Activated T-cell treated with anti-CD3 and anti-CD28 coated beads, Interleukin-2, amount 50 U/mL, for 1 hour (primary cell): Measurements from ENCODE around the gene MOBP.

Experiments
- DNase-seq: peaks from one replicate; pipeline ENCODE4 v3.0.0-alpha.2; 2020

Gene MOBP

GRCh38 chr3:39542588-39542988 is 75.1 kb downstream of the MOBP start:
- DNase-seq: no peak

GRCh38 chr3:39548282-39548681 is 80.8 kb downstream of the MOBP start:
- no peak for DNase-seq

GRCh38 chr3:39550354-39551051 is 83.0 kb downstream of the MOBP start:
- no peak for DNase-seq
